HG02571 (cell line): ENCODE measurements around the gene NRF1.

Experiments used
- ATAC-seq: cut with Tn5 transposase; IDR thresholded peaks from one replicate; pipeline ENCODE4 v1.9.1; 2021; ENCODE audit warnings: mild to moderate bottlenecking, moderate library complexity; ENCODE audit not compliant: unreplicated experiment

Gene NRF1

DNA sequence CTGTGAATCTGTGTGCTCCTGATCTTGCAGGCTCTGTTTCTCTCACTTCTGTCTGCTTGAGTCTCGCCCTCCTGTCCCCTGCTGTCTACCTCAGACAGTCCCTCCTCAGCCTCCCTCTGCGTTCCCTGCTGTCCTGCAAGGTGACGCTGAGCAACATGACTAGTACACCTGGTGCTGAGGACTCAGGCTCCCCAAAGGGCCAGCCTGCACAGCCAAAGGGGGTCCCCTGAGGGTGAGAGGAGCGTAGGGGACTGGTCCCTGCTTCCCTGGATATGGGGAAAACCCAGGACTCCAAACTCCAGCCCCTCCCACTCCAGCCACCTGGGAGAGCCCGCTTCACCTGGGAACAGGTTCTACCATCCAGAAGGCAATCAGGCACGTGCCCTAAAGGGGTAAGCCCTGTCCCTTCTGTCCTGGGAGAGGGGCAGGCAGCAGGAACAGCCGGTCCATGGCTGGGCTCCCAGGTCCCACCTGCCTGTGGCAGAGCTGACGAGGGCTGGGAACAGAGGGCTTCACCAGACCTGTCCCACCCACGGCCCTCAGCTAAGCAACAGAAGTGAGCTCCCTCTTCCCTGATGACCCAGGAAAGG lies 184.8 kb downstream of the NRF1 start:
- no peak for ATAC-seq

DNA sequence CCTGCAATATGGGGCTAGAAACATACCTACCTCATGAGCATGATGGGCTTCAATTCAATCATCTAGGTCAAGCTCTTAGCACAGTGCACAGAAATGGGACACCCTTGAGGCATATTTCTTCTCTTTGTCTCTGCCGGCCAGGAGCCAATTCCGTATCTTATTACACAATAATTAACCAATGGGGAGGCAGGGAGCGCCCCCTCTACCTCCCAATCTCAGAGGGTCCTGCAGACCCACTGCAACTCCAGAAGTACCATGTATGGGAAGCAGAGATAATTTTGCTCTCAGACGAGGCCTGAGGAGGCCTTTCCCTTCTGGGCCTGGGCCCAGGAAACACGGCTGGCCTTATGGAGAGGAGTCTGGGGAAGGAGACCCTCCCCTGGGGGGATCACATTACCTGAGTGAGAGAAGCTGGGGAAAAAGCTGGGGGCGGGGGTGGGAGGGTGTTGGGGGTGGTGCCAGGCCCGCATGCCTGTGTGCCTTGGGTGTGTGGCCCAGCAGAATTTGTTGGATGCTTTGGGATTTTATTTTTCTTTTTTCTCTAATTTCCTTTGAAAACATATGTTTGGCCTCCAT lies 185.8 kb downstream of the NRF1 start:
- no peak for ATAC-seq

DNA sequence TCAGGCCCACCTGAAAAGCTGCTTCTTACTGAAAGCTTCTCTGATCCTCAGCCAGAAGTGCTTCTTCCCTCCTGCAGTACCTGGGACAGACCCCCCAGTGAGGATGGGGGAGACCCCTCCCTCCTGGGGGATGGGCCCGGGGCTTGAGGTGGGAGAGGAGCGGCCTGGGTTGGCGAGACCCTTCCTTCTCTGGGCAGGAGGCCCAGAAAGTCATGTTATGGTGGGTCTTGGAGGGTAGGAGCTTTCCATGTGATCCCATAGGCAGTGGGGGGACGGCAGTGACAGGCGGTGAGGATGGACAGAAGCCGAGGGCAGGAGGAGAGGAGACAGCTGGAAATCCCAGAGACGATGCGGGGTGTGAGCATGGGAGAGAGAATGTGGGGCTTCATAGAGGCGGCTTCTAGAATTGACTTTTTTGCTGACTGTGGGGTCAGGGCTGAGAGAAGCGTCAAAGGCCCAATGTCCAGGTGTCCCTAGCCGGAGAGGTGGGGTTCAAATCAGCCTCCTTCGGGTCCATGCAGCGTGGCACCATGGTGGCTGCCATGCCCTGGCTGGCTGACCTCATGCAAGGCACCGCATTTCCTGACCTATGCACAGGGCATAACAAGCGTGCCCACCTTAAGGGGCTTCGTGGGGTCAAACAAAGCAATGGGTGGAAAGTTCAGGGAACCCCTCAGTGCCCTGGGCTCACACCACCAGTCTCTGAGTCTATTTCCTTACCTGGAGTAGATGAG lies 187.3 kb downstream of the NRF1 start:
- ATAC-seq, result no peak

DNA sequence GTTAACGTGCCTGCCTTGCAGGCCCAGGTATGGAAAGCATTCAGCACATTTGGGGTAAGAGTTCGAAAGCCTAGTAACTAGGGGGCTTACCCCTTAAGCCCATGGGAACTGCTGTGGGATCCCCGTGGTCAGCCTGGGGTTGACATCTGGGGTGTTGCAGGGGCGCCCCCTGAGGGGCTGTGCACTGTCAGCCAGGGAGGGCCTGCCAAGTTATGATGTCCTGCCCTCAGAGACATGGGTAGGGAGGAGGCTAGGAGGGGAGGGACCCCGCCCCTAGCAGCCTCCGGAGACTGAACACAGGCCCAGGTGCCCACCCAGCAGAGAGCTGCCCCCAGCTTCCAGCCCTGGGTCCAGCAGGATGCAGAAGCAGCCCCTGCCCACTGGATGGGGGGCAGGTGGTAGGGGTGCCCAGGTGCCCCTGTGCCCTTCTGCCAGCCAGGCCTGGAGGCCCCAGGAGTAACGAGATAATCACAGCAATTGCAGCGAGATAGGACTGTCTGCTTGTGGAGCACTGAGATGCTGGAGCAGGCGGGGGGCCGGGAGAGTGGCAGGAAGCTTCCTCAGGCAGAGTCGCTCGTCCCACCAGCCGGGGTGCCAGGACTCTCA lies 187.9 kb downstream of the NRF1 start:
- no peak for ATAC-seq

DNA sequence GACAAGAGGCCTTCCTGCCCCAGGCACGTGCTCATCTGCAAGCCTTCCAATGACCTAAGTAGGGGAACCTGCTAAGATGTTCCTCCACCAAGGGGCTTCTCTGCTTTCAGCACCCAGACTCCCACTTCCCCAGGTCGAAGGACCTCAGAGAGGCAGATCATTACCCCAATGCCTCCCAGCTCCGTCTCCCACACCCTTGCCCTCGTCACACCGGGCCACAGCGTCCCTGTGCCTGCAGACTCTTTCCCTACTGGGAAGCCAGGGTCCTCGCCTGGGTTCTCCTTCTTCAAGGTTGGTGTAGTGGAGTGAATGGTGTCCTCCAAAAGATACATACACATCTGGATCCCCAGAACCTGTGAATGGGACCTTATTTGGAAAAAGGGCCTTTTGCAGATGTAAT lies 189.4 kb downstream of the NRF1 start:
- ATAC-seq, result no peak

DNA sequence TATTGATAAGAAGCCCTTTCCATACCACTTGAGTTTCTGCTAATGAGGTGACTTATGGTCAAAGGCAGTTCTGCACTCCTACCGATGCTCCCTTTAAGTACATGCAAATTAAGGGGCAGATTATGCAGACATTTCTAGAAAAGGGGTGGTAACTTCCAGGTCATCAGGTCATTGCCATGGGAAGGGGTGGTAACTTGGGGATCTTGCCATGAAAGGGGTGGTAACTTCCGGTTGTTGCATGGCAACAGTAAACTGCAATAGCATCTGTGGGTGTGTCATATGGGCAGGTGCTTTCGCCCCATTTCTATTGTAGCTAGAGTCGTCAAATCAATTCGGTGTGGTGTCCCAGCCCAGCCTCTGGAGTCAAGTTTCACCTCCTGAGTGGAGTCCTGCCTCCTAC lies 190.4 kb downstream of the NRF1 start:
- ATAC-seq, result no peak

DNA sequence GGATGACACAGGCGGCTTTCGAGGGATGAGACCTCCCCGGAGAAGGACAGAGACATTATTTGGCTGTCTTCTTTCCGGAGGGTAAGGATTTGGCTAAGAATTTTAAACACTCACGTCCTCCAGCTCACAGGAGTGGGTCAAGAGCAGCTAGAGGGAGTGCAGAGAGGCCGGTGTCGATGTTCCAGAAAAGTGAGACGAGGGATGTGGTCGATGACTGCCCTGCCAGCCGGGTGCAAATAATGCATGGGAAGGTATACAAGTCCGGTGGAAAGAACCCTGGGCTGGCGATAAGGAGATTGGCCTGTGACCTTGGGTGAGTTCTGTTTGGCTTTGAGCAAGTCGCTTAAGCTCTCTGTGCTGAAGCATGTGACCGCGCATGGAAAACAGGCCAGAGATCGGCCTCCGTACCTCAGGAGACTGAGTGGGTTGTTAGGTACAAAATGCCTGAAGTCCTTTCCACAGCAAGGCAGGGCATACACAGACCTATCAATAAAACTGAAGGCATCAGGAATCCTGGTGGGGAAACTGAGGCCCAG lies 192.1 kb downstream of the NRF1 start:
- ATAC-seq, result no peak

DNA sequence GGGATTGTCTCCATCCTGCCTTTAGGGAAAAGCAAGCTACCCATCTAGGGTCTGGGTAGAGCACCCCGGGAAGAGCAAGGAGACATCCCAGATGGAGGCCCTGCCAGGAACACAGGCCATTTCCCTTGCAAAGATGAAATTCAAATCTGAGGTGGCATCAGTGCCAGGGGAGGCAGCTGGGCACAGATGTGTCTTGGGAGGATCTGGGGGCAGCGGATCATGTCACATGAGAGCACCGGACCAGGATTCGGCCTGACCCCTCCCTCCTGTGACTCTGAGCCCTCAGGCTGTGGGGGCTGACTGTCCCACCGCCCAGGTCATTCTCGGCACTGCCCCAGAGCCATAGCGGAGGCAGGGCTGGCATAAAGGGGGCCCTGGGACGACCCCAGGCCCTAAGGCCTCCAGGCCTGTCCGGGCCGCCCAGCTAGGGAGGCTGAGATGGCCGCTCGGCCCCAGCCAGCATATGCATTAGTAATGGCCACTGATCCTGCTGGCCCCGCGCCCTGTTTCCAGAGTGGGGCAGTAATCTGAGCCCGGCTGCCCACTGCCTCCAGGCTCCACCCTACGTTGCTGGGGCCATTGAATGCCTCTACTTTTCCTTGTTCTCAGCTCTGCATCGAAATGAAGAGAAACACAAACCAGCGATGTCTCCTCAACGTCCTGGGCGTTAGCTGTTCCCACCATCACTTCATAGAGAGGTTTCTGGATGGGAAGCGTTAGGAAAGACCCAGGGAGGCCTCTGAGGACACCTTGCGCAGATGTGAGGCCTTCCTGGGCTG lies 192.8 kb downstream of the NRF1 start:
- no peak for ATAC-seq

DNA sequence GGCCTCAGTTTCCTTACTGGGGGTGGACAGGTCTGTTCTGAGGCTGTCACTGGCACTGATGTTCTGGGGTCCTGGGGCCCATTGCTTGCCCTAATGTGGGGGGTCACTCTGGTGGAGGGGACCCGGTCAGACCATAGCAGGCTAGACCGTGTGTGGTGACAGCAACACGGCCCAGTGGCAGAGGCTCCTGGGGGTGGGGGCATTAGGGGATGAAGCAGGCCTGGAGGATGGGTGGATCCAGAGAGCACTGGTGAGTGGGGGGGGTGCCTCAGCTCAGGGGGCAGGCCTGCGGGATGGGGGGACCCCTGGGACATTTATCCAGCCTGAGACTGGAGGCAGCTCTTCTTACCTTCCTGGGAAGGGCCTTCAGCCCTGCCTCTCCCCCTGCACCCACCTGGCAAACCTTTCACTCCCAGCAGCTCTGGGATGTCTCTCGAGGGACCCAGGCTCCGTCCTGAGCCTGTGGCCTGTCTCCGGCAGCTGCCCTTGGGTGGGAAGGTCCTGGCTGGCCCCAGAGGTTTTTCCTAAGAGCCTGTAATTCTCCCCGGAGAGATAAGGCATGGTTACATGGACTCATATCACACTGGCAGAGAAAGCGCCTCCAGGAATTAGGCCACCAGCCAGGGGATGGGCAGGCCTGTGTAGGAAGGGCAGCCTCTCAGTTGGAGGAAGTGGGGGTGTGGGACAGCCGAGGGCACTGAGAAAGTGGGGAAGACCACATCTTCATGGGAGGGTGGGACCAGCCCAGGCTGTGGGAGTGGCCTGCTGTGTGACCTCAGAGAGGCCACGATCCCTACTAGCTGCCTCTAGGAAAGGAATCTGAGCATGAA lies 193.6 kb downstream of the NRF1 start:
- no peak for ATAC-seq
